SK-N-SH (cell line): ENCODE data around the gene GAMT. TPM values are rescaled to one million over a fixed set of nuclear protein-coding genes. Genes with fewer than 3 reads are reported as not detected.

Source experiments
- CTCF ChIA-PET: fragments of 300-600, 350-600 bp; formaldehyde crosslinking; extraction: SDS; loops from one replicate; lab custom pipeline; 2021; lab: Yijun Ruan, JAX
- POLR2A ChIA-PET: fragments of 350-600 bp; sonication (Branson Sonifier 250); formaldehyde crosslinking; extraction: SDS; loops from one replicate; lab custom pipeline; 2020; ENCODE audit warnings: antibody characterized with exemption, inconsistent platforms; lab: Yijun Ruan, JAX
- DNase-seq: peaks from one replicate; pipeline ENCODE4 v3.0.0; 2012
- H2AFZ ChIP-seq: fragments of 200-600 bp; sonication (generic); 2 replicates; pipeline ENCODE4 v1.8.1; 2016; ENCODE audit warnings: antibody characterized with exemption, mild to moderate bottlenecking, low read depth
- H3F3A ChIP-seq: fragments of 200-600 bp; sonication (generic); replicated peaks from 2 replicates; pipeline ENCODE3; 2016; ENCODE audit warnings: antibody characterized with exemption, mild to moderate bottlenecking; ENCODE audit not compliant: insufficient read depth
- H3K27ac ChIP-seq, 2 experiments: fragments of 200-500 bp in 1 of 2; fragments of 200-600 bp in 1 of 2; sonication (Bioruptor generic) in 1 of 2; sonication (generic), shearing (Covaris generic) in 1 of 2; 2 replicates each; pipeline versions ENCODE4 v1.5.1 to v1.6.1; 2014 to 2016; ENCODE audit warnings: low read depth in 2 of 2, inconsistent platforms in 1 of 2, low read length in 1 of 2, mild to moderate bottlenecking in 1 of 2, mixed read lengths in 1 of 2
- H3K27me3 ChIP-seq: fragments of 200-600 bp; sonication (generic), shearing (Covaris generic); 2 replicates; pipeline ENCODE4 v1.6.1; 2016; ENCODE audit warnings: mixed run types; ENCODE audit not compliant: insufficient read depth
- H3K36me3 ChIP-seq, 2 experiments: fragments of 200-500 bp in 1 of 2; fragments of 200-600 bp in 1 of 2; sonication (Bioruptor generic) in 1 of 2; sonication (generic) in 1 of 2; replicated peaks in 1 of 2; 2 replicates each; pipeline versions ENCODE3 to v1.5.1; 2014 to 2016; ENCODE audit warnings: low read length in 1 of 2, mild to moderate bottlenecking in 1 of 2; ENCODE audit not compliant: insufficient read depth in 2 of 2, control insufficient read depth in 1 of 2
- H3K4me1 ChIP-seq, 2 experiments: fragments of 200-500 bp in 1 of 2; fragments of 200-600 bp in 1 of 2; sonication (Bioruptor generic) in 1 of 2; sonication (generic), shearing (Covaris generic) in 1 of 2; 2 replicates each; pipeline versions ENCODE4 v1.5.1 to v1.6.1; 2014 to 2016; ENCODE audit warnings: low read depth in 1 of 2, low read length in 1 of 2, mixed run types in 1 of 2; ENCODE audit not compliant: insufficient read depth in 2 of 2, control insufficient read depth in 1 of 2
- H3K4me2 ChIP-seq: fragments of 200-600 bp; sonication (generic), shearing (Covaris generic); 2 replicates; pipeline ENCODE4 v1.6.1; 2017; ENCODE audit warnings: mixed run types
- H3K4me3 ChIP-seq, 2 experiments: fragments of 200-500 bp in 1 of 2; fragments of 200-600 bp in 1 of 2; sonication (Bioruptor generic) in 1 of 2; sonication (generic), shearing (Covaris generic) in 1 of 2; 2 replicates each; pipeline versions ENCODE4 v1.5.1 to v1.8.1; 2014 to 2016; ENCODE audit warnings: low read depth in 2 of 2, inconsistent platforms in 1 of 2, low read length in 1 of 2, mild to moderate bottlenecking in 1 of 2, mixed read lengths in 1 of 2, moderate library complexity in 1 of 2
- H3K79me2 ChIP-seq: fragments of 200-600 bp; sonication (generic); 2 replicates; pipeline ENCODE4 v1.8.1; 2017; ENCODE audit warnings: mild to moderate bottlenecking; ENCODE audit not compliant: insufficient read depth
- H3K9ac ChIP-seq: fragments of 200-600 bp; sonication (generic); 2 replicates; pipeline ENCODE4 v1.6.1; 2017; ENCODE audit warnings: mixed run types
- H3K9me2 ChIP-seq: fragments of 200-600 bp; sonication (generic); 2 replicates; pipeline ENCODE4 v1.6.1; 2017; ENCODE audit warnings: mixed run types
- H3K9me3 ChIP-seq: fragments of 200-600 bp; sonication (generic); 2 replicates; pipeline ENCODE4 v1.6.1; 2017; ENCODE audit warnings: mixed run types, mild to moderate bottlenecking, moderate library complexity
- H4K20me1 ChIP-seq: fragments of 200-600 bp; sonication (generic); 2 replicates; pipeline ENCODE4 v1.6.1; 2017; ENCODE audit warnings: mild to moderate bottlenecking, mixed run types; ENCODE audit not compliant: insufficient read depth
- CHD2 ChIP-seq: fragments of 150-350 bp; IDR thresholded peaks from 2 replicates; pipeline ENCODE4 v1.6.1; 2018; ENCODE audit warnings: low read length; ENCODE audit not compliant: partially characterized antibody
- CTCF ChIP-seq: fragments of 200-600 bp; sonication (generic); IDR thresholded peaks from 2 replicates; pipeline ENCODE4 v1.6.1; 2017; ENCODE audit warnings: antibody characterized with exemption, mild to moderate bottlenecking, moderate library complexity
- EP300 ChIP-seq, 2 experiments: IDR thresholded peaks; 2 replicates each; pipeline versions ENCODE4 v1.4.0 to v1.6.1; 2012; ENCODE audit warnings: borderline replicate concordance in 1 of 2, low read depth in 1 of 2, low read length in 1 of 2
- FOSL2 ChIP-seq: IDR thresholded peaks from 2 replicates; pipeline ENCODE4 v1.4.0; 2012; ENCODE audit warnings: low read depth, mild to moderate bottlenecking, moderate library complexity, borderline replicate concordance
- FOXJ3 ChIP-seq: sonication (generic); formaldehyde crosslinking; IDR thresholded peaks from 2 replicates; pipeline ENCODE4 v1.5.1; 2020; ENCODE audit warnings: mild to moderate bottlenecking, missing genetic modification reagents
- FOXM1 ChIP-seq: IDR thresholded peaks from 2 replicates; pipeline ENCODE4 v1.4.0; 2012; ENCODE audit warnings: low read depth, mild to moderate bottlenecking
- GABPA ChIP-seq: IDR thresholded peaks from 2 replicates; pipeline ENCODE4 v1.4.0; 2012; ENCODE audit warnings: low read depth, mild to moderate bottlenecking
- GATA2 ChIP-seq: sonication (generic); formaldehyde crosslinking; IDR thresholded peaks from 2 replicates; pipeline ENCODE4 v1.5.0; 2020; ENCODE audit warnings: mild to moderate bottlenecking, missing genetic modification reagents
- MAX ChIP-seq: IDR thresholded peaks from 2 replicates; pipeline ENCODE4 v1.4.0; 2012; ENCODE audit warnings: low read depth
- MEF2A ChIP-seq: IDR thresholded peaks from 2 replicates; pipeline ENCODE4 v1.4.0; 2012; ENCODE audit warnings: low read depth, borderline replicate concordance
- MXI1 ChIP-seq: IDR thresholded peaks from 2 replicates; pipeline ENCODE4 v1.6.1; 2012; ENCODE audit warnings: mild to moderate bottlenecking, low read depth, low read length, improper control_type of control experiment
- NFIC ChIP-seq: IDR thresholded peaks from 2 replicates; pipeline ENCODE4 v1.4.0; 2012; ENCODE audit warnings: borderline replicate concordance
- POLR2AphosphoS5 ChIP-seq: IDR thresholded peaks from 2 replicates; pipeline ENCODE4 v1.6.1; 2012; ENCODE audit warnings: low read depth, low read length
- RAD21 ChIP-seq: IDR thresholded peaks from 2 replicates; pipeline ENCODE4 v1.6.1; 2012; ENCODE audit warnings: mild to moderate bottlenecking, low read length
- RCOR1 ChIP-seq: fragments of 150-350 bp; IDR thresholded peaks from 2 replicates; pipeline ENCODE4 v1.6.1; 2017; ENCODE audit warnings: antibody characterized with exemption, low read length
- RXRA ChIP-seq: IDR thresholded peaks from 2 replicates; pipeline ENCODE4 v1.4.0; 2012; ENCODE audit warnings: low read depth, mild to moderate bottlenecking, borderline replicate concordance
- TCF12 ChIP-seq: IDR thresholded peaks from 2 replicates; pipeline ENCODE4 v1.4.0; 2012
- USF1 ChIP-seq: IDR thresholded peaks from 2 replicates; pipeline ENCODE4 v1.4.0; 2012; ENCODE audit warnings: low read depth, borderline replicate concordance
- USF2 ChIP-seq: fragments of 150-350 bp; IDR thresholded peaks from 2 replicates; pipeline ENCODE4 v1.6.1; 2017; ENCODE audit warnings: antibody characterized with exemption, low read length, low read depth, borderline replicate concordance
- YY1 ChIP-seq: IDR thresholded peaks from 2 replicates; pipeline ENCODE4 v1.4.0; 2012; ENCODE audit warnings: low read depth, mild to moderate bottlenecking
- WGBS: methylation state at CpG from one replicate; pipeline ENCODE4 v1.1.6; 2017; ENCODE audit warnings: low lambda C conversion rate; 5-methylcytosine and 5-hydroxymethylcytosine counted together
- polyA plus RNA-seq, 3 experiments: library from polyadenylated mRNA; depleted of rRNA; stranded (reverse); fragments of >200 nt; gene quantifications; 2 replicates each; pipeline ENCODE4 v1.2.3, GENCODE V29; 2012
- TF ChIP-seq, protein P1 (sequence below): IDR thresholded peaks from 2 replicates; pipeline ENCODE4; 2012

Gene GAMT
- polyA plus RNA-seq, 1 of the 3 experiments (the other 2 are of a cell fraction): 85.3 TPM

GRCh38 chr19:1386945-1387683 lies 14.2 kb downstream of the GAMT start:
- no peak for TF ChIP-seq NFIC
- no peak for TF ChIP-seq EP300 (IDR thresholded peaks at IDR 0.05; ENCODE audit: borderline replicate concordance in 1 of 2, low read depth in 1 of 2, low read length in 1 of 2)
- no peak for TF ChIP-seq FOSL2
- TF ChIP-seq GABPA: no peak
- TF ChIP-seq MXI1: no peak
- TF ChIP-seq USF1: no peak
- no peak for TF ChIP-seq YY1
- no peak for TF ChIP-seq RAD21
- no peak for TF ChIP-seq TCF12
- TF ChIP-seq, protein P1, sequence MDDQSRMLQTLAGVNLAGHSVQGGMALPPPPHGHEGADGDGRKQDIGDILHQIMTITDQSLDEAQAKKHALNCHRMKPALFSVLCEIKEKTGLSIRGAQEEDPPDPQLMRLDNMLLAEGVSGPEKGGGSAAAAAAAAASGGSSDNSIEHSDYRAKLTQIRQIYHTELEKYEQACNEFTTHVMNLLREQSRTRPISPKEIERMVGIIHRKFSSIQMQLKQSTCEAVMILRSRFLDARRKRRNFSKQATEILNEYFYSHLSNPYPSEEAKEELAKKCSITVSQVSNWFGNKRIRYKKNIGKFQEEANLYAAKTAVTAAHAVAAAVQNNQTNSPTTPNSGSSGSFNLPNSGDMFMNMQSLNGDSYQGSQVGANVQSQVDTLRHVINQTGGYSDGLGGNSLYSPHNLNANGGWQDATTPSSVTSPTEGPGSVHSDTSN: no peak
- no peak for TF ChIP-seq MAX
- no peak for TF ChIP-seq GATA2 (CRISPR knock-in tag)
- DNase-seq: no peak
- 95% methylated on average over 31 of the region's 39 CpGs for WGBS
- Histone ChIP-seq H3K4me1 (peaks cover 0 to 8% of the 10 kb centered on the region in 2 experiments; a peak in 1 of 4 replicates), H3K4me3 (no peak overlapping the region), H2AFZ (no peak overlapping the region), H3K27me3 (no peaks in the 10 kb centered on the region), H4K20me1 (no peaks in the 10 kb centered on the region), H3F3A (peaks cover 7% of the 10 kb centered on the region), H3K36me3 (peaks cover 0 to 6% of the 10 kb centered on the region in 2 experiments), H3K9ac (no peak overlapping the region), H3K9me2 (no peaks in the 10 kb centered on the region), H3K9me3 (no peaks in the 10 kb centered on the region), H3K4me2 (no peak overlapping the region), H3K27ac (no peak overlapping the region), H3K79me2 (peaks cover 17% of the 10 kb centered on the region)
- ChIA-PET POLR2A (no interaction called here), CTCF (interaction anchor here (1.1 to 1.9 kb wide), 2 partner anchors 11 to 108 kb away, joined by 3 to 5 read pairs; no protein-coding TSS in a partner anchor)

DNA sequence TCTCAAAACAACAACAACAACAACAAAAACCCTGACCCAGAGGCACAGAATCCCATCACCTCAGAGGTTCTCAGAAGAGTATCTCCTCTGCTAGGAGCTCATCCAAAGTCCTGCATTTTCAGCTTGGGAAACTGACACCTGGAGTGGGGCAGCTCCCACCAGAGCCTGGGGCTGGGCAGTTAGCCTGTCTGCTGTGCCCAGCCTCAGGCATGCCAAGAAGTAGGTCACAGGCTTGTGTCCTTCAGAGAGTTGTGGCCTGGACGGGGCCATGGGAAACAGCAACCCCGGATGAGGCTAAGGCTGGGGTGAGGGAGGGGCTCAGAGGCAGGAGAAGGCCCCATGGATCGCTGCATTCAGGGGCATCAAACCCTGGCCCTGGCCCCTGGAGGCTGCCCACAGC lies 15.5 kb downstream of the GAMT start:
- Histone ChIP-seq H3K9ac (no peak overlapping the region), H3K9me3 (no peaks in the 10 kb centered on the region), H3K4me1 (peaks cover 0 to 12% of the 10 kb centered on the region in 2 experiments; a peak in 1 of 4 replicates), H3K79me2 (peaks cover 17% of the 10 kb centered on the region), H3K4me2 (no peak overlapping the region), H3K4me3 (no peak overlapping the region), H4K20me1 (no peaks in the 10 kb centered on the region), H3K27ac (no peak overlapping the region), H3K9me2 (no peaks in the 10 kb centered on the region), H3K27me3 (no peaks in the 10 kb centered on the region), H3K36me3 (peaks cover 0 to 2% of the 10 kb centered on the region in 2 experiments), H2AFZ (no peak overlapping the region), H3F3A (peaks cover 10% of the 10 kb centered on the region)
- no peak for DNase-seq
- no CpG with 5 or more reads among the region's 3 CpGs for WGBS
- POLR2A ChIA-PET: interaction anchor here (1.0 kb wide), 1 partner anchor 117 kb away, joined by 3 read pairs; the partner anchor contains the start of gene CIRBP
- CTCF ChIA-PET: interaction anchor here (1.0 kb wide), 1 partner anchor 70 kb away, joined by 3 read pairs; no protein-coding TSS in a partner anchor
- no peak for TF ChIP-seq TCF12
- no peak for TF ChIP-seq YY1
- TF ChIP-seq FOXJ3 (CRISPR knock-in tag): no peak
- no peak for TF ChIP-seq MEF2A
- TF ChIP-seq USF1: no peak
- TF ChIP-seq MAX: no peak
- TF ChIP-seq NFIC: no peak
- no peak for TF ChIP-seq RCOR1
- TF ChIP-seq FOXM1: no peak
- no peak for TF ChIP-seq CTCF
- no peak for TF ChIP-seq RXRA
- no peak for TF ChIP-seq USF2
- no peak for TF ChIP-seq POLR2AphosphoS5
- no peak for TF ChIP-seq MXI1
- no peak for TF ChIP-seq CHD2
